ENCODE measurements around the gene AOX1. TPM values are rescaled to one million over a fixed set of nuclear protein-coding genes. Genes with fewer than 3 reads are reported as not detected.

The AOX1 gene
- total RNA-seq, 1 experiment from 2014 or later: 57.2 TPM

DNA sequence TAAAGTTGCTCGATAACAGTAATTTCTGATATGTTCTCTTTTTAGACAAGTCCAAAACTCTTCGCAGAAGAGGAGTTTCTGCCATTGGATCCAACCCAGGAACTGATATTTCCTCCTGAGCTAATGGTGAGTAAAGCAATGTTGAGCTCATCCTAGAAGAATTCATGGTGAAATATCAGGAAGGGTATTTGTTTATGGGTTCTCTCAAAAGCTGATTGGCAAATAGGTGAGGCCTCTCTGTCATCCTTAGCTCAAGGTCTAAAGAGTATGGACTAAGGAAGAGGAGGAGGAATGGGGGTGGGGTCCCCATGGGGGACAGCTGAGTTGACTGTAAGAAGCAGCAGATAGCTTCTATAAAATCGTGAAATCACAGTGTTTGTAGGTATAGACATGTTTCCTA is 18.2 kb downstream of the AOX1 start:
- DNase-seq (peak; percentile 92), ATAC-seq (peak; percentile 66)
- TF ChIP-seq EZH2phosphoT487 (IDR thresholded peaks at IDR 0.05; ENCODE audit: borderline replicate concordance, low read length) (no peak), EZH2 (IDR thresholded peaks at IDR 0.05; ENCODE audit: low read length, unreplicated experiment) (no peak)
- Histone ChIP-seq H3K9me3 (ENCODE audit: low read length) (no peaks in the 10 kb centered on the region), H3K4me2 (ENCODE audit: low read length) (peak overlapping the region; percentile 70), H3K36me3 (ENCODE audit: low read depth, low read length) (no peaks in the 10 kb centered on the region), H3K9me2 (replicated peaks; ENCODE audit: low read length) (no peaks in the 10 kb centered on the region), H3K4me3 (ENCODE audit: low read length) (peak overlapping the region; percentile 6; the same call in 1 of the 2 replicates), H3K27me3 (ENCODE audit: low read length) (no peaks in the 10 kb centered on the region), H4K20me1 (ENCODE audit: low read length) (no peaks in the 10 kb centered on the region), H3F3A (ENCODE audit: low read length, unreplicated experiment) (peaks cover 7% of the 10 kb centered on the region), H3K79me2 (ENCODE audit: low read length) (no peaks in the 10 kb centered on the region), H2AFZ (ENCODE audit: low read length) (peak overlapping the region; percentile 8; the same call in 1 of the 2 replicates), H3K27ac (ENCODE audit: low read length) (peak overlapping the region; percentile 89), H3K9ac (ENCODE audit: low read length) (peak overlapping the region; percentile 35), H3K4me1 (ENCODE audit: insufficient read depth, low read length) (peaks cover 61% of the 10 kb centered on the region)
- BruUV-seq (replicated peaks): no TSS peak
- POLR2A ChIA-PET (ENCODE audit: unreplicated experiment): interaction anchor here (0.5 to 0.6 kb wide), 2 partner anchors 79 to 206 kb away, joined by 4 read pairs; no protein-coding TSS in a partner anchor
- CTCF ChIA-PET: interaction anchor here (0.5 to 1.0 kb wide), 3 partner anchors 25 to 664 kb away, joined by 3 to 7 read pairs (median 6); no protein-coding TSS in a partner anchor
- intact Hi-C loops (cut with micrococcal nuclease): no loop called here

- Histone ChIP-seq H3K79me2 (ENCODE audit: low read length) (peaks cover 3% of the 10 kb centered on the region; the same call in 1 of the 2 replicates), H3K9me2 (replicated peaks; ENCODE audit: low read length) (no peaks in the 10 kb centered on the region), H3K27me3 (ENCODE audit: low read length) (no peaks in the 10 kb centered on the region), H3K4me1 (ENCODE audit: insufficient read depth, low read length) (peaks cover 68% of the 10 kb centered on the region), H3K27ac (ENCODE audit: low read length) (peak overlapping the region; percentile 89), H3K9ac (ENCODE audit: low read length) (no peak overlapping the region; the same call in 1 of the 2 replicates), H4K20me1 (ENCODE audit: low read length) (no peaks in the 10 kb centered on the region), H3K4me3 (ENCODE audit: low read length) (peak overlapping the region; percentile 6; the same call in 1 of the 2 replicates), H3K9me3 (ENCODE audit: low read length) (no peaks in the 10 kb centered on the region), H3F3A (ENCODE audit: low read length, unreplicated experiment) (peaks cover 10% of the 10 kb centered on the region), H3K4me2 (ENCODE audit: low read length) (peak overlapping the region; percentile 70), H2AFZ (ENCODE audit: low read length) (0 out of 2 replicates have a peak overlapping the region, but pooled peaks have one; percentile 25), H3K36me3 (ENCODE audit: low read depth, low read length) (no peaks in the 10 kb centered on the region)
- TF ChIP-seq CTCF (conservative IDR thresholded peaks at IDR 0.05; ENCODE audit: low read depth, low read length): no peak
- TF ChIP-seq EZH2 (IDR thresholded peaks at IDR 0.05; ENCODE audit: low read length, unreplicated experiment): no peak
- TF ChIP-seq EZH2phosphoT487 (IDR thresholded peaks at IDR 0.05; ENCODE audit: borderline replicate concordance, low read length): no peak
- no TSS peak for BruUV-seq (replicated peaks)
- DNase-seq: no peak
- CTCF ChIA-PET: interaction anchor here (1.0 kb wide), 1 partner anchor 26 kb away, joined by 6 read pairs; no protein-coding TSS in a partner anchor
- ATAC-seq: no peak
- intact Hi-C loops (cut with micrococcal nuclease): no loop called here
- POLR2A ChIA-PET (ENCODE audit: unreplicated experiment): no interaction called here
These were observed 18.9 kb downstream of the AOX1 start for GRCh38 chr2:200604571-200605255.

DNA sequence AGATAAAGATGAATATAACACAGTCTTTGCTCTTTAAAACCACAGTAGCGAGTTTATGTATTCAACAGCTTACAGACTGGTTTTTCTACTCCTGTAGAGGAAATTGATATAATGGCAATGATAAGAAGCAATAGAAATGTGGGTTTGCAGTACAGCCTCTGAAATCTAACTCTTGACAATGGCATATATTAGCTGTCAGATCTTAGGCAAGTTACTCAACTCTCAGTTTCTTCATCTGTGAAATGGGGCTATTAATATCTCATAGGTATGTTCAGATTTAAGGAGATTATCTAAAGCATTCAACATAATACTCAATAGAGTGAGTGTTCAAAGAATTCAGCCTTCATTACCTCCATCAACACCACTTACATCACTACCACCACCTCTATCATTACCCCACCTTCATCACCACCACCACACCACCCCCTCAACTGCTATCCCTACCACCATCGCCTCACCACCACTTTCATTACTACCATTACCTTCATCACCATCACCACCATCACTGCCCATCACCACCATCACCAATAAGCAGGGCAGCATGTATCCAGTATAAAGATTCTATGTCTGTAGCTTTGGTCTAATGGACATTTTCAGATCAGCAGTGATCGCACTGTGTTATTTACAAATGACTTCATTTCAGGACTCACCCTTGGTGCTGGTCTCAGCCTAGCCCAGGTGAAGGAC is 22.7 kb downstream of the AOX1 start:
- Histone ChIP-seq H3K4me1 (ENCODE audit: insufficient read depth, low read length) (peaks cover 38% of the 10 kb centered on the region), H2AFZ (ENCODE audit: low read length) (no peak overlapping the region), H3K36me3 (ENCODE audit: low read depth, low read length) (no peaks in the 10 kb centered on the region), H3K27ac (ENCODE audit: low read length) (peak overlapping the region; percentile 69), H3K9ac (ENCODE audit: low read length) (no peak overlapping the region), H3F3A (ENCODE audit: low read length, unreplicated experiment) (peaks cover 3% of the 10 kb centered on the region), H3K9me2 (replicated peaks; ENCODE audit: low read length) (no peaks in the 10 kb centered on the region), H3K4me2 (ENCODE audit: low read length) (peak overlapping the region; percentile 74), H3K79me2 (ENCODE audit: low read length) (peaks cover 25% of the 10 kb centered on the region), H4K20me1 (ENCODE audit: low read length) (no peaks in the 10 kb centered on the region), H3K4me3 (ENCODE audit: low read length) (peak overlapping the region; percentile 55; the same call in 1 of the 2 replicates), H3K27me3 (ENCODE audit: low read length) (no peaks in the 10 kb centered on the region), H3K9me3 (ENCODE audit: low read length) (no peaks in the 10 kb centered on the region)
- TF ChIP-seq CTCF (conservative IDR thresholded peaks at IDR 0.05; ENCODE audit: low read depth, low read length) (no peak), EZH2 (IDR thresholded peaks at IDR 0.05; ENCODE audit: low read length, unreplicated experiment) (no peak), EZH2phosphoT487 (IDR thresholded peaks at IDR 0.05; ENCODE audit: borderline replicate concordance, low read length) (no peak)
- CTCF ChIA-PET: no interaction called here
- TSS peak; percentile 47 for BruUV-seq (replicated peaks)
- ATAC-seq: no peak; the same call in 1 of the 2 replicates
- peak; percentile 33 for DNase-seq
- POLR2A ChIA-PET (ENCODE audit: unreplicated experiment): no interaction called here
- intact Hi-C loops (cut with micrococcal nuclease): no loop called here
